MM.1S (cell line): ENCODE measurements around the gene DHRS3.

Experiments used
- EZH2phosphoT487 ChIP-seq: fragments of 300-600 bp; sonication (generic); IDR thresholded peaks from 2 replicates; pipeline ENCODE4 v1.6.1; 2018; ENCODE audit warnings: antibody characterized with exemption, low read length
- TF ChIP-seq, protein P1 (sequence below): fragments of 300-600 bp; sonication (generic); IDR thresholded peaks from 2 replicates; pipeline ENCODE4 v1.5.1; 2016; ENCODE audit warnings: antibody characterized with exemption, low read length, mixed read lengths

DNA sequence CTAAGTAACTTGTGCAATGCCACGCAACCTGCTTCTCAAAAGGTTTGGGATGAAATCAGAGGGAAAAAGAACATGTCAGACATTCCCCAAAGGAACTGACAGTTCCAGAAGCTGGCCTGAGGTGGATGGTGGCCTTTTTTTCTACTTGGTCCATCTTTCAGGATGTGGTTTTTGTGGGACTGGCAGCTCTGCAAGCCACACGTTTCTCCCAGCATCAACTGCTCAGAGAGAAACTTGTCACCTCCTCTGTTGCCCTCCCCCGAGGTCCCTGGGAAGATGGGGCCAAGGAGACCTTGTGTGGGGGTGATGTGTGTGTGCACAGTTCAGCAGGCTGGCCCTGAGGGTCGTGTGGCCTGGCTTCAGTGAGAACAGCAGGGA is 2.5 kb upstream of the DHRS3 start:
- TF ChIP-seq, protein P1, sequence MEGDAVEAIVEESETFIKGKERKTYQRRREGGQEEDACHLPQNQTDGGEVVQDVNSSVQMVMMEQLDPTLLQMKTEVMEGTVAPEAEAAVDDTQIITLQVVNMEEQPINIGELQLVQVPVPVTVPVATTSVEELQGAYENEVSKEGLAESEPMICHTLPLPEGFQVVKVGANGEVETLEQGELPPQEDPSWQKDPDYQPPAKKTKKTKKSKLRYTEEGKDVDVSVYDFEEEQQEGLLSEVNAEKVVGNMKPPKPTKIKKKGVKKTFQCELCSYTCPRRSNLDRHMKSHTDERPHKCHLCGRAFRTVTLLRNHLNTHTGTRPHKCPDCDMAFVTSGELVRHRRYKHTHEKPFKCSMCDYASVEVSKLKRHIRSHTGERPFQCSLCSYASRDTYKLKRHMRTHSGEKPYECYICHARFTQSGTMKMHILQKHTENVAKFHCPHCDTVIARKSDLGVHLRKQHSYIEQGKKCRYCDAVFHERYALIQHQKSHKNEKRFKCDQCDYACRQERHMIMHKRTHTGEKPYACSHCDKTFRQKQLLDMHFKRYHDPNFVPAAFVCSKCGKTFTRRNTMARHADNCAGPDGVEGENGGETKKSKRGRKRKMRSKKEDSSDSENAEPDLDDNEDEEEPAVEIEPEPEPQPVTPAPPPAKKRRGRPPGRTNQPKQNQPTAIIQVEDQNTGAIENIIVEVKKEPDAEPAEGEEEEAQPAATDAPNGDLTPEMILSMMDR, result no peak
- no peak for TF ChIP-seq EZH2phosphoT487
